ENCODE results near the gene KCNAB1.

Gene KCNAB1

DNA sequence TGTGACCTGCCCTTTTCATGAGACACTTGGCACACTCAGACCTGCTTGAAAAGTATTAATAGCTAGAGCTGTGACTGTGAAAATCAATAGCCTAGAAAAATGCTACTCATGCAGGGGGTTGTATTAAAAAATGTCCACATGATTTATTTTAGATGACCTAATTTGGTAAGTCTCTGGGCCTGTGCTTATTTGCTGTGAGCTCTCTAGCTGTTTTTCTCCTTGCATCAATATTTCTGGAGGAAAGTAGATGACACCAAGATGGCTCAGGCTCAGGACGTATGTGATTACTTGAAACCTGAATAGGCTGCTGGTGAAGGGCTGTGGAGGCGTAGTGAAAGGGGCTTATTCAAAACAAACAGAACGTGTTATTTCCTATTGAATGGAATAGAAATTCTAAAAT is 29.5 kb downstream of the KCNAB1 start:
- DNase-seq (ENCODE audit: low read depth): no peak
- H3K4me3 ChIP-seq (ENCODE audit: low read length): no peak overlapping the region
- TF ChIP-seq, protein P1, sequence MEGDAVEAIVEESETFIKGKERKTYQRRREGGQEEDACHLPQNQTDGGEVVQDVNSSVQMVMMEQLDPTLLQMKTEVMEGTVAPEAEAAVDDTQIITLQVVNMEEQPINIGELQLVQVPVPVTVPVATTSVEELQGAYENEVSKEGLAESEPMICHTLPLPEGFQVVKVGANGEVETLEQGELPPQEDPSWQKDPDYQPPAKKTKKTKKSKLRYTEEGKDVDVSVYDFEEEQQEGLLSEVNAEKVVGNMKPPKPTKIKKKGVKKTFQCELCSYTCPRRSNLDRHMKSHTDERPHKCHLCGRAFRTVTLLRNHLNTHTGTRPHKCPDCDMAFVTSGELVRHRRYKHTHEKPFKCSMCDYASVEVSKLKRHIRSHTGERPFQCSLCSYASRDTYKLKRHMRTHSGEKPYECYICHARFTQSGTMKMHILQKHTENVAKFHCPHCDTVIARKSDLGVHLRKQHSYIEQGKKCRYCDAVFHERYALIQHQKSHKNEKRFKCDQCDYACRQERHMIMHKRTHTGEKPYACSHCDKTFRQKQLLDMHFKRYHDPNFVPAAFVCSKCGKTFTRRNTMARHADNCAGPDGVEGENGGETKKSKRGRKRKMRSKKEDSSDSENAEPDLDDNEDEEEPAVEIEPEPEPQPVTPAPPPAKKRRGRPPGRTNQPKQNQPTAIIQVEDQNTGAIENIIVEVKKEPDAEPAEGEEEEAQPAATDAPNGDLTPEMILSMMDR (IDR thresholded peaks at IDR 0.05; ENCODE audit: insufficient read depth, low read depth, low read length, missing control alignments): no peak

GRCh38 chr3:156150434-156151066 is 30.2 kb downstream of the KCNAB1 start:
- TF ChIP-seq, protein P1 (IDR thresholded peaks at IDR 0.05; ENCODE audit: insufficient read depth, low read depth, low read length, missing control alignments): peak; percentile 90
- H3K4me3 ChIP-seq (ENCODE audit: low read length): no peak overlapping the region
- peak; percentile 56 for DNase-seq (ENCODE audit: low read depth)

DNA sequence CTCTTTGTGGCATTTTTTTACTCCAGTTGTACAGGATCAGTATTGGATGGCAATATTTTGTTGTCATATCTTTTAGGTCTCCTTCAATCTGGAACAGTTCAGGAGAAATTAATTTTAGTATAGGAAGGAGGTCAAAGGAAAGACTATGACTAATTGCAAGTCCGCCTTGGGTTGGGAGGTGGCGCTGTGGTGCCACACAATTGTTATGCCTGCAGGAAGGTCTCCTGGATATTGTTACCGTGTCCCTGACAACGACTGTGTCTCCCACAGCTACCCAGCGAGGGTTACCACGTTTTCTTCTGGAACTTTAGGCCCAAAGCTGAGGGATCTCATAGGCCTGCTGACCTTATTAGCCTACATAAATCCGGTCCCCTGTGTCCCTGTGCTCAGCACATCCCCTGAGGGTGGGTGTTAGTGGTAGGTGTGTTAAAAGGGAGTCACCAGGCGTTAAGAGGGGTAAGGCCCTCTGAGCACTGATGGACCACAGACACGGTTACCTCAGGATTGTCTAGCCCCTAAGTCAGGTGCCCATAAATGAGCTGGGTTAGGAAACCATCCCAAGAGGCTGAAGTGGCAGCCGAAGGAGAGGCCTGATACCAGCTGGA is 31.5 kb downstream of the KCNAB1 start:
- no peak overlapping the region for H3K4me3 ChIP-seq (ENCODE audit: low read length)
- TF ChIP-seq, protein P1 (IDR thresholded peaks at IDR 0.05; ENCODE audit: insufficient read depth, low read depth, low read length, missing control alignments): peak; percentile 92
- peak; percentile 75 for DNase-seq (ENCODE audit: low read depth)

GRCh38 chr3:156158656-156159295 is 38.4 kb downstream of the KCNAB1 start:
- H3K4me3 ChIP-seq (ENCODE audit: low read length): no peak overlapping the region
- no peak for DNase-seq (ENCODE audit: low read depth)
- TF ChIP-seq, protein P1 (IDR thresholded peaks at IDR 0.05; ENCODE audit: insufficient read depth, low read depth, low read length, missing control alignments): no peak

- TF ChIP-seq, protein P1 (IDR thresholded peaks at IDR 0.05; ENCODE audit: insufficient read depth, low read depth, low read length, missing control alignments): no peak
- no peak overlapping the region for H3K4me3 ChIP-seq (ENCODE audit: low read length)
- no peak for DNase-seq (ENCODE audit: low read depth)
Measured at GRCh38 chr3:156160647-156161046, 40.3 kb downstream of the KCNAB1 start.

DNA sequence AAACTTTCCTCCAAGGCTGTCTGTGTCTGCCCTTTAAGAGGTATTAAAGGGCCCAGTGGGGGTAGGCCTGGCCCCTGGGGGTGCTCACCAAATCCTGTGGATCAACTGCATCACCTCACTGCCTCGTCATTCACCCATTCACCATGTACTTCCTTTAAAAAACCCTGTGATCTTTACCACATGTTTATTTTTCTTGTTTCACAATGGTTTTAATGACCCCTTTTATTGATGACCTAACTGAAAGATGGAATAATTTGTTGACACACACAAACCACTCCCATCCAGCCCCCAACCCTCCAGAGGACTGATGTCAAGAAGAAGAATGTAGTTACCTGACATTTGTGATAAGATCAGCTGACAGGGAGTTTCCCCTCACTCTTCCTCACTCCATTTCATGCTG is 40.8 kb downstream of the KCNAB1 start:
- TF ChIP-seq, protein P1 (IDR thresholded peaks at IDR 0.05; ENCODE audit: insufficient read depth, low read depth, low read length, missing control alignments): no peak
- peak; percentile 16 for DNase-seq (ENCODE audit: low read depth)
- H3K4me3 ChIP-seq (ENCODE audit: low read length): no peak overlapping the region
